Ishikawa (cell line): ENCODE data around the gene IL37.

ENCODE experiments used
- CEBPB ChIP-seq: IDR thresholded peaks from 2 replicates; pipeline ENCODE4 v1.6.1; 2012
- CREB1 ChIP-seq: IDR thresholded peaks from 2 replicates; pipeline ENCODE4 v1.6.1; 2012; ENCODE audit warnings: low read depth
- EGR1 ChIP-seq: IDR thresholded peaks from 2 replicates; pipeline ENCODE4 v1.6.1; 2012
- EP300 ChIP-seq: IDR thresholded peaks from 2 replicates; pipeline ENCODE4 v1.6.1; 2012; ENCODE audit warnings: borderline replicate concordance
- FOXM1 ChIP-seq: IDR thresholded peaks from 2 replicates; pipeline ENCODE4 v1.6.1; 2012; ENCODE audit warnings: low read depth, borderline replicate concordance
- NFIC ChIP-seq: IDR thresholded peaks from 2 replicates; pipeline ENCODE4 v1.6.1; 2012
- RAD21 ChIP-seq: IDR thresholded peaks from 2 replicates; pipeline ENCODE4 v1.6.1; 2012; ENCODE audit warnings: low read depth
- TAF1 ChIP-seq: IDR thresholded peaks from 2 replicates; pipeline ENCODE4 v1.6.1; 2012; ENCODE audit warnings: low read depth, mild to moderate bottlenecking
- TCF12 ChIP-seq: IDR thresholded peaks from 2 replicates; pipeline ENCODE4 v1.6.1; 2012; ENCODE audit warnings: low read depth
- TEAD4 ChIP-seq: IDR thresholded peaks from 2 replicates; pipeline ENCODE4 v1.6.1; 2012
- YY1 ChIP-seq: IDR thresholded peaks from 2 replicates; pipeline ENCODE4 v1.6.1; 2012; ENCODE audit warnings: low read depth
- ZBTB7A ChIP-seq: IDR thresholded peaks from 2 replicates; pipeline ENCODE4 v1.6.1; 2012; ENCODE audit warnings: low read depth
- TF ChIP-seq, protein P1 (sequence below): IDR thresholded peaks from 2 replicates; pipeline ENCODE4 v1.6.1; 2012; ENCODE audit warnings: low read depth, mild to moderate bottlenecking
- TF ChIP-seq, protein P2 (sequence below): IDR thresholded peaks from 2 replicates; pipeline ENCODE4 v1.6.1; 2012
- TF ChIP-seq, protein P3 (sequence below): IDR thresholded peaks from 2 replicates; pipeline ENCODE4 v1.6.1; 2012

Gene IL37

DNA sequence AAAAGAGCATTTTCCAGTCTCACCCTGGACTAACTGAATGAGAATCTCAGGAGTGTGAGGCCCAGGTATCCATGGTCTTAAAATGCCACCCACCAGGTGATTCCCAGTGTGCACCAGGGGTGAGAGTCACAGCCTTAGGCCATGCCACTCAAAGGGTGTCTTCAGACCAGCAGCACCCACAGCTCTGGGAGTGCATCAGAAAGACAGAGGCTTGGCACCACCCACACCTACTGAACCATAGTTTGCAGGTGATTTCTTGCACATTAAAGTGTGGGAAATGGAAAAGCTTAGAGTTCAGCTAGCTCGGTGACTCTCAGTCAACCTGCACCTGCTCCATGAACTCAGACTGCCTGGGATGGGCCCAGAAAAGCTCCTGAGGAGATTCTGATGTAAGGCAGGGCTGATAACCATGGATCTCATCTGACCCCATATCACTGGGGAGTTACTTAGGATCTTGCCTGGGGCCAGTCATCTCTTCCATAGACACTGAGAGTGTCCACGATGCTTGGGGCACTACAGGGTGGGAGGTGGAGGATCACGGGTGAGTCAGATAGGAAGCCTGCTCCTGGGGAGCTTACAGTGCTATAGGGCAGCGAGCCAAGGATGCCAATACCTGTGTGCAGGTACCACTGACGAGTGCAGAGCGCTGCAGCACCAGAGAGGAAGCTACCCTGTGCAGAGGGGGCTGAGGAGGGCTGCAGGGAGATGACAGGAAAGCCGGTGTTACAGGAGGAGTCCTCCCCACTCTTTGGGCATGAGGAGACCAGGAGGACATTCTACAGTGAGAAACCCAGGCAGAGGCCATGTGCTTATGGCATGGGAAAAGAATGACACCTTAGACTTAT is 4.6 kb downstream of the IL37 start:
- TF ChIP-seq CREB1 (no peak), ZBTB7A (no peak), YY1 (no peak), TAF1 (no peak), TCF12 (no peak)
- TF ChIP-seq, protein P1, sequence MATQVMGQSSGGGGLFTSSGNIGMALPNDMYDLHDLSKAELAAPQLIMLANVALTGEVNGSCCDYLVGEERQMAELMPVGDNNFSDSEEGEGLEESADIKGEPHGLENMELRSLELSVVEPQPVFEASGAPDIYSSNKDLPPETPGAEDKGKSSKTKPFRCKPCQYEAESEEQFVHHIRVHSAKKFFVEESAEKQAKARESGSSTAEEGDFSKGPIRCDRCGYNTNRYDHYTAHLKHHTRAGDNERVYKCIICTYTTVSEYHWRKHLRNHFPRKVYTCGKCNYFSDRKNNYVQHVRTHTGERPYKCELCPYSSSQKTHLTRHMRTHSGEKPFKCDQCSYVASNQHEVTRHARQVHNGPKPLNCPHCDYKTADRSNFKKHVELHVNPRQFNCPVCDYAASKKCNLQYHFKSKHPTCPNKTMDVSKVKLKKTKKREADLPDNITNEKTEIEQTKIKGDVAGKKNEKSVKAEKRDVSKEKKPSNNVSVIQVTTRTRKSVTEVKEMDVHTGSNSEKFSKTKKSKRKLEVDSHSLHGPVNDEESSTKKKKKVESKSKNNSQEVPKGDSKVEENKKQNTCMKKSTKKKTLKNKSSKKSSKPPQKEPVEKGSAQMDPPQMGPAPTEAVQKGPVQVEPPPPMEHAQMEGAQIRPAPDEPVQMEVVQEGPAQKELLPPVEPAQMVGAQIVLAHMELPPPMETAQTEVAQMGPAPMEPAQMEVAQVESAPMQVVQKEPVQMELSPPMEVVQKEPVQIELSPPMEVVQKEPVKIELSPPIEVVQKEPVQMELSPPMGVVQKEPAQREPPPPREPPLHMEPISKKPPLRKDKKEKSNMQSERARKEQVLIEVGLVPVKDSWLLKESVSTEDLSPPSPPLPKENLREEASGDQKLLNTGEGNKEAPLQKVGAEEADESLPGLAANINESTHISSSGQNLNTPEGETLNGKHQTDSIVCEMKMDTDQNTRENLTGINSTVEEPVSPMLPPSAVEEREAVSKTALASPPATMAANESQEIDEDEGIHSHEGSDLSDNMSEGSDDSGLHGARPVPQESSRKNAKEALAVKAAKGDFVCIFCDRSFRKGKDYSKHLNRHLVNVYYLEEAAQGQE = no peak
- TF ChIP-seq, protein P2, sequence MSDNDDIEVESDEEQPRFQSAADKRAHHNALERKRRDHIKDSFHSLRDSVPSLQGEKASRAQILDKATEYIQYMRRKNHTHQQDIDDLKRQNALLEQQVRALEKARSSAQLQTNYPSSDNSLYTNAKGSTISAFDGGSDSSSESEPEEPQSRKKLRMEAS = no peak

DNA sequence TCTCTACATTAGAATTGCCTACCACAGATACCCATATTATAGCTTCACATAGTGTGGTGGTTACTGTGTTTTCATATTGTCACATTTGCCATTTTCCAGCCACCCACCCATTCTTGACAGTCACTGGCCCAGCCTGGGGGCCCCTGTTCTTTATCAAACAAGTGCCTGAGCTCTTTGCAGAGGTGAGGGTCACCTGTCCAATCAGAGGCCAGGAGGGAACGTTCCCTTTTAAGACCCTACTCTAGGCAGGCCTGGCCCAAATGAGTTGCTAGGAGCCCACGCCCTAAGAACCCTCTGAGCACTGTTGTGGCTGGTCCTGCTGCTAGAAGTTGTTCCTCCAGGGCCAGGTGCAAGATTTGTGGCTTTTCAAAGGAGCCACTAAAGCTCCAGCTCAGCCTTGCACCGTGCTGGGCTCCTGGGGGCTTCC is 5.2 kb downstream of the IL37 start:
- no peak for TF ChIP-seq FOXM1
- TF ChIP-seq RAD21 = no peak
- TF ChIP-seq TAF1 = no peak
- TF ChIP-seq EP300 = no peak

DNA sequence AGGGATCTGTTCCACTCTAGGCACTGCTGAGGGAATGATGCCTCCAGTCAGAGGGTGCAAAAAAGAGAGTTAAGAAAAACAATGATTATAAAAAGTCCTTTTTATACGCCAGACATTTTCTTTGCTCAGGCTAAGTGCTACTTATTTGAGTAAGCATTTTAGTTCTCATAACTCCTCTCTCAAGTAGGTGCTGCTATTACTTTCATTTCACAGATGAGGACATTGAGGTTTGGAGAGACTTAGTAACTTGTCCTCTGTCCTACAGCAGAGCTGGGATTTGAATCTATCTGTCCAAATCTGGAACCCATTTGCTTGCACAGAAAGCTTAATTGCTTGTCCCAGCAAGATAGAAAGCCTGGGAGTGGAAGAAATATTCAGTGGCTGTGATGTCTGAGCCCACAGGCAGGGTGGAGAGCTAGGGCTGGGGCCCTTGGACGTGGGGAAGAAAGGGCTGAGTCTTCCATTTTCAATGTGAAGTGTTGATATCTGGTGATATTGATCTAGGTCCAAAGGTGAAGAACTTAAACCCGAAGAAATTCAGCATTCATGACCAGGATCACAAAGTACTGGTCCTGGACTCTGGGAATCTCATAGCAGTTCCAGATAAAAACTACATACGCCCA is 5.8 kb downstream of the IL37 start:
- no peak for TF ChIP-seq CEBPB
- TF ChIP-seq ZBTB7A = no peak
- no peak for TF ChIP-seq EP300
- TF ChIP-seq CREB1 = no peak
- TF ChIP-seq, protein P1 = no peak
- no peak for TF ChIP-seq TAF1
- no peak for TF ChIP-seq EGR1
- no peak for TF ChIP-seq TEAD4
- no peak for TF ChIP-seq RAD21
- TF ChIP-seq FOXM1 = no peak
- TF ChIP-seq TCF12 = no peak
- TF ChIP-seq, protein P3, sequence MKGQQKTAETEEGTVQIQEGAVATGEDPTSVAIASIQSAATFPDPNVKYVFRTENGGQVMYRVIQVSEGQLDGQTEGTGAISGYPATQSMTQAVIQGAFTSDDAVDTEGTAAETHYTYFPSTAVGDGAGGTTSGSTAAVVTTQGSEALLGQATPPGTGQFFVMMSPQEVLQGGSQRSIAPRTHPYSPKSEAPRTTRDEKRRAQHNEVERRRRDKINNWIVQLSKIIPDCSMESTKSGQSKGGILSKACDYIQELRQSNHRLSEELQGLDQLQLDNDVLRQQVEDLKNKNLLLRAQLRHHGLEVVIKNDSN = no peak
- no peak for TF ChIP-seq NFIC
- TF ChIP-seq YY1 = no peak
- TF ChIP-seq, protein P2 = no peak

DNA sequence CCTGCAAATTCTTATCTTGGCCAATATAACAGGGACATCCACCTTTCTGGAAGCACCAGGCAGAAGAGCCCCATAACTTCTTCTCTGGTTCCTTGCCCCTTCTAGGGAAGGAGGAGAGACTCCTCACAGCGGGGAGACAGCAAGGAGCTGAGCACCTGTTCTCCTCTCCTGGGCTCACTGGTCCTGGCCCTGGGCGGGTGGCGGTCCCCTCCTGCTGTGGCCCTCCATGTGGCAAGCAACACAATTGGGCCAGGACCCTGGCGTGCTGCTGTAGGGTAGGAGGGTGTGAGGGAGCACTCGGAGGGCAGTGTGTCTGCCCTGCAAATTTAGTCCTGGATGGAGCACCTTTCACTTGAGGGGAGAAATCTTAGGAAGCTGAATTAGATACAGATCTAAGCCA is 6.9 kb downstream of the IL37 start:
- TF ChIP-seq ZBTB7A (no peak), EGR1 (no peak), TEAD4 (no peak), CEBPB (no peak), RAD21 (no peak), TAF1 (no peak), TCF12 (no peak), NFIC (no peak), EP300 (no peak), FOXM1 (no peak), YY1 (no peak), CREB1 (no peak)
- TF ChIP-seq, protein P1 = no peak
- TF ChIP-seq, protein P2 = no peak
- TF ChIP-seq, protein P3 = no peak
